ENCODE data around the gene ZNF335. TPM values are rescaled to one million over a fixed set of nuclear protein-coding genes. Genes with fewer than 3 reads are reported as not detected.

The ZNF335 gene
- total and polyA plus RNA-seq, 2 donors (not counting 3 experiments of a cell fraction or from before 2014, with no cell fraction given): 17.3 to 22.8 TPM

GRCh38 chr20:45918182-45918737 is 53.7 kb downstream of the ZNF335 start:
- no peak overlapping the region for H3K9ac ChIP-seq (replicated peaks; ENCODE audit: extremely low read depth, insufficient read depth, low read length)
- TF ChIP-seq GATA2 (IDR thresholded peaks at IDR 0.05; ENCODE audit: insufficient read depth, insufficient read length, low read depth, low read length): no peak
- POLR2A ChIA-PET: no interaction called here
- H3K4me2 ChIP-seq (ENCODE audit: insufficient read depth, low read length): no peak overlapping the region
- intact Hi-C loops (cut with micrococcal nuclease): loop anchor here (10.0 kb wide), 1 partner anchor 573 kb away; the partner anchor contains the start of gene SDC4
- no TSS peak for BruUV-seq (replicated peaks)
- H2AFZ ChIP-seq (ENCODE audit: low read depth, low read length): peak overlapping the region; percentile 93
- no peaks in the 10 kb centered on the region for H3K79me2 ChIP-seq (ENCODE audit: control insufficient read depth, insufficient read depth, low read length)
- no peaks in the 10 kb centered on the region for H3K27me3 ChIP-seq (ENCODE audit: control insufficient read depth in 2 of 2, insufficient read depth in 2 of 2, low read length in 2 of 2)
- dilution Hi-C loops (cut with MboI; ENCODE audit: extremely low pct_ligation_motif_present, low sequenced_read_pairs): no loop called here
- H3K36me3 ChIP-seq (ENCODE audit: control insufficient read depth in 2 of 2, extremely low read depth in 1 of 2, insufficient read depth in 2 of 2, low read length in 2 of 2): no peaks in the 10 kb centered on the region
- no peaks in the 10 kb centered on the region for H3K9me3 ChIP-seq (replicated peaks; ENCODE audit: control insufficient read depth, insufficient read depth, low read length)
- CTCF ChIA-PET: interaction anchor here (1.8 to 2.8 kb wide), 2 partner anchors 10 to 16 kb away, joined by 6 to 19 read pairs; partner anchors contain the start of gene PCIF1
- H3K9me1 ChIP-seq (replicated peaks; ENCODE audit: control insufficient read depth, extremely low read depth, insufficient read depth, low read length): no peaks in the 10 kb centered on the region
- peak; percentile 28 for FAIRE-seq
- no peak overlapping the region for H3K27ac ChIP-seq (ENCODE audit: insufficient read depth, low read depth, low read length)
- no peak overlapping the region for H3K4me3 ChIP-seq (replicated peaks in 1 of 3; ENCODE audit: insufficient read depth in 1 of 3, low read depth in 1 of 3, low read length in 3 of 3)
- peak; percentile 33 for DNase-seq (ENCODE audit: low read depth, low spot score)
- peaks cover 26% of the 10 kb centered on the region for H3K4me1 ChIP-seq (ENCODE audit: control insufficient read depth, extremely low read depth, insufficient read depth, low read length)
- H4K20me1 ChIP-seq (replicated peaks; ENCODE audit: control insufficient read depth, extremely low read depth, insufficient read depth, low read length): no peaks in the 10 kb centered on the region

- ChIA-PET CTCF (interaction anchor here (1.8 to 2.8 kb wide), 2 partner anchors 10 to 16 kb away, joined by 6 to 19 read pairs; partner anchors contain the start of gene PCIF1), POLR2A (no interaction called here)
- FAIRE-seq (no peak), DNase-seq (ENCODE audit: low read depth, low spot score) (no peak)
- Histone ChIP-seq H3K79me2 (ENCODE audit: control insufficient read depth, insufficient read depth, low read length) (no peaks in the 10 kb centered on the region), H3K9me3 (replicated peaks; ENCODE audit: control insufficient read depth, insufficient read depth, low read length) (no peaks in the 10 kb centered on the region), H4K20me1 (replicated peaks; ENCODE audit: control insufficient read depth, extremely low read depth, insufficient read depth, low read length) (no peaks in the 10 kb centered on the region), H3K4me3 (replicated peaks in 1 of 3; ENCODE audit: insufficient read depth in 1 of 3, low read depth in 1 of 3, low read length in 3 of 3) (no peak overlapping the region), H3K4me2 (ENCODE audit: insufficient read depth, low read length) (no peak overlapping the region), H2AFZ (ENCODE audit: low read depth, low read length) (no peak overlapping the region), H3K9me1 (replicated peaks; ENCODE audit: control insufficient read depth, extremely low read depth, insufficient read depth, low read length) (no peaks in the 10 kb centered on the region), H3K27ac (ENCODE audit: insufficient read depth, low read depth, low read length) (no peak overlapping the region), H3K9ac (replicated peaks; ENCODE audit: extremely low read depth, insufficient read depth, low read length) (no peak overlapping the region), H3K27me3 (ENCODE audit: control insufficient read depth in 2 of 2, insufficient read depth in 2 of 2, low read length in 2 of 2) (no peaks in the 10 kb centered on the region), H3K4me1 (ENCODE audit: control insufficient read depth, extremely low read depth, insufficient read depth, low read length) (peaks cover 29% of the 10 kb centered on the region), H3K36me3 (ENCODE audit: control insufficient read depth in 2 of 2, extremely low read depth in 1 of 2, insufficient read depth in 2 of 2, low read length in 2 of 2) (no peaks in the 10 kb centered on the region)
- dilution Hi-C loops (cut with MboI; ENCODE audit: extremely low pct_ligation_motif_present, low sequenced_read_pairs) (no loop called here), intact Hi-C loops (cut with micrococcal nuclease) (loop anchor here (10.0 kb wide), 1 partner anchor 573 kb away; the partner anchor contains the start of gene SDC4)
- TF ChIP-seq POLR2A (IDR thresholded peaks at IDR 0.05; ENCODE audit: low read depth, low read length) (no peak), GATA2 (IDR thresholded peaks at IDR 0.05; ENCODE audit: insufficient read depth, insufficient read length, low read depth, low read length) (no peak), CTCF (IDR thresholded peaks at IDR 0.05; ENCODE audit: extremely low read depth in 1 of 2, insufficient read depth in 1 of 2, low read depth in 1 of 2, low read length in 2 of 2) (no peak), MAX (IDR thresholded peaks at IDR 0.05; ENCODE audit: insufficient read depth, insufficient read length) (no peak), MYC (IDR thresholded peaks at IDR 0.05; ENCODE audit: low read depth, low read length) (no peak), FOS (IDR thresholded peaks at IDR 0.05; ENCODE audit: borderline replicate concordance, insufficient read depth, low read length) (no peak), JUN (IDR thresholded peaks at IDR 0.05; ENCODE audit: borderline replicate concordance, insufficient read depth, insufficient read length, low read depth) (no peak), POLR2AphosphoS5 (IDR thresholded peaks at IDR 0.05; ENCODE audit: insufficient read depth, low read depth, low read length) (no peak), EZH2 (IDR thresholded peaks at IDR 0.05; ENCODE audit: borderline replicate concordance, low read depth, low read length, severe bottlenecking) (no peak)
- no TSS peak for BruUV-seq (replicated peaks)
These were observed 54.2 kb downstream of the ZNF335 start for GRCh38 chr20:45917790-45918141.
